Measurements from ENCODE around the gene LTBR. TPM values are rescaled to one million over a fixed set of nuclear protein-coding genes. Genes with fewer than 3 reads are reported as not detected.
"Not testable (repeated sequence)": the region's sequence is repeated elsewhere in the genome, so short reads cannot be mapped to it uniquely, and the experiment has no call there.

Gene LTBR
- total RNA-seq, 1 donor = 61.3 TPM

GRCh38 chr12:6341417-6342139, 42.4 kb upstream of the LTBR start, which contains the start of gene TNFRSF1A:
Gene TNFRSF1A, minus strand, starts transcription at chr12:6342076. Its CDS starts 262 bp downstream, at chr12:6341814.
- DNase-seq (ENCODE audit: low read depth) = peak; percentile 88
- no peak for TF ChIP-seq CTCF (IDR thresholded peaks at IDR 0.05; ENCODE audit: insufficient read depth, low read depth, low read length)
- peak within 1 kb of the TSS; percentile 94 for H3K4me3 ChIP-seq (ENCODE audit: low read depth, low read length)

- peak; percentile 41 for DNase-seq (ENCODE audit: low read depth)
- no peak for TF ChIP-seq CTCF (IDR thresholded peaks at IDR 0.05; ENCODE audit: insufficient read depth, low read depth, low read length)
- H3K4me3 ChIP-seq (ENCODE audit: low read depth, low read length) = peak overlapping the region; percentile 94
These were observed 41.6 kb upstream of the LTBR start for GRCh38 chr12:6342140-6342889.

DNA sequence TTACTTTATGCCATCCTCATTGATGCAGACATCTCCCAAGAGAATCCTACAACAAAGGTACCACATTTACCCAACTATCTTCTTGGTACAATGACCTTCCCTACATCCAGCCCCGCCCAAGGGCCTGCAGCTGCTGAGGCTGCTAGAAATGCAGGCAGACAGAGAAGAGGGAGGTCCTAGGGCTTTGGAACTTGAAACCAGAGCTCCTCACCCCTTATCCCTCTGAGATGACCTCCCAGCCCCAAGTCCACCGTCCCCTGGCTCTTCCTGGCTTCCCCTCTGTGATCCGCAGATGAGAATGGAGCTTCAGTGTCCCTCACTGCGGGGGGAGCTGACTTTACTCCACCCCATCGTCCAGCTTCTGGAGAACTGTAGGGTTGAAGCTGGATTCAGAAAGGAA, 40.4 kb upstream of the LTBR start:
- no peak overlapping the region for H3K4me3 ChIP-seq (ENCODE audit: low read depth, low read length)
- no peak for TF ChIP-seq CTCF (IDR thresholded peaks at IDR 0.05; ENCODE audit: insufficient read depth, low read depth, low read length)
- peak; percentile 39 for DNase-seq (ENCODE audit: low read depth)

GRCh38 chr12:6344101-6344660, 39.8 kb upstream of the LTBR start:
- not testable (repeated sequence) for H3K4me3 ChIP-seq (ENCODE audit: low read depth, low read length); DNase-seq (ENCODE audit: low read depth)

DNA sequence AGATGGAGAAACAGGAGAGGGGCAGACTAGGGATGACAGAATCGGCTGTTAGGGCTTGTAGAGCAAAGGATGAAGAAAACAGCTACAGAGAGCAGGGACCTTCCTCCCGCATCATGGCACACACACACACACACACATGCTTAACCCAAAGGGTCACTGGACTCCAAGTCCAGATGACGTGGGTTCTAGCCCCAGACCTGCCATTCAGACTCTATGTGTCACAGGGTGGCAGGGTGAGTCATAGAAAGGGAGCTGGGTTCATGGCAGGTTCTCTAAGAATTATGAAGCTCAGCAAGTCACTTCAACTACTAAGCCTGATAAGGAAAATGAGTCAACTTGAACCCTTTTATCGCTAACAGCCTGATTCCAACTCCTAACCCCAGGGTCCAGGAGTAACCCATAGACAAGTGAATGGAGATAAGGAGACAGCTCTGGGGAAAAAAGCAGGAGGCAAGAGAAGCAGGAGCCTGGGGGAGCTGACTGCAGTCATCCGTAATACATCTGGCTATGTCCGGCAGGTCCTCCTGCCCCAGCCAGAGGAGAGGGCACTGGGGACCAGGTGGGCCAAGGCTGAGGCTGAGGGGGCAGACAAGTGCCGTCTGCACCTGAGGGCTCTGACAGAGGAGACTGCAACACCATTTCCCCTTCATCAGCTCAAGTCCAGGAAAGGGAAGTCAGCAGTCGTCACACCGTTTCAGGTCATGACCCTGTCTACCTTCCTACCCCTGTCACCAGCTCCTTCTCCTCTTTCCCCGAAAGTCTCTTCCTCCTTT, 38.5 kb upstream of the LTBR start:
- no peak for TF ChIP-seq CTCF (IDR thresholded peaks at IDR 0.05; ENCODE audit: insufficient read depth, low read depth, low read length)
- peak; percentile 96 for DNase-seq (ENCODE audit: low read depth)
- no peak overlapping the region for H3K4me3 ChIP-seq (ENCODE audit: low read depth, low read length)

DNA sequence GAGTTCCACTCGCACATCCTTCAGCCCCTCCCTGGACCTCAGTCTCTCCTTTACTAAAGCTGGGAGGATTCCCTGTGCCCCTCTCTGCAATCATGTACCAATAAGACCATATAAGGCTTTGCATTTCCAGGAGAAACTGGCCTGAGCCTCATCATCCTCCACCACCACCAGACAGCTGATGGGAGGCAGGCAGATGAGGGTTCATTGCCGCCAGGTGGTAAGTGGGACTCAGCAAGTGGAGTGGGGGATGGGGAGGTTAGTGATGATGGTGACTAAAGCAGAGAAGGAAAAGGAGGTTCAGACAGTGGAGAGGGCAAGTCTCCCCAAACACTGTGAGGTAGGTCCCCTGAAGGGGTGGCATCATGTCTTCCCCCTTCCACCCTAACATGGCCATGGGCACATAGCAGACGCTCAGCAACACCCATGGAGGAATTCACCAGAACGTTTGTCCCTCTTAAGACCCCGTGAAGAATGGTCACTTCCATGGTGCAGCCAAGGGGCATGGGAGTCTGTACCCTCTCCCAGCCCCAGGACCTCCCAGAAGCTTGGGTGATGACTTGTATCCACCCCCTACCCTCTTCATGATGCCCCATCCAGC, 37.6 kb upstream of the LTBR start:
- DNase-seq (ENCODE audit: low read depth) = no peak
- no peak overlapping the region for H3K4me3 ChIP-seq (ENCODE audit: low read depth, low read length)
- no peak for TF ChIP-seq CTCF (IDR thresholded peaks at IDR 0.05; ENCODE audit: insufficient read depth, low read depth, low read length)

Data from fibroblast of villous mesenchyme (primary cell).